ENCODE measurements around the gene SNTG2. TPM values are rescaled to one million over a fixed set of nuclear protein-coding genes. Genes with fewer than 3 reads are reported as not detected.
"Not testable (repeated sequence)": the region's sequence is repeated elsewhere in the genome, so short reads cannot be mapped to it uniquely, and the experiment has no call there.

Gene SNTG2
- total RNA-seq: 0.38 TPM in 1 of 2 replicates, not detected in the other

DNA sequence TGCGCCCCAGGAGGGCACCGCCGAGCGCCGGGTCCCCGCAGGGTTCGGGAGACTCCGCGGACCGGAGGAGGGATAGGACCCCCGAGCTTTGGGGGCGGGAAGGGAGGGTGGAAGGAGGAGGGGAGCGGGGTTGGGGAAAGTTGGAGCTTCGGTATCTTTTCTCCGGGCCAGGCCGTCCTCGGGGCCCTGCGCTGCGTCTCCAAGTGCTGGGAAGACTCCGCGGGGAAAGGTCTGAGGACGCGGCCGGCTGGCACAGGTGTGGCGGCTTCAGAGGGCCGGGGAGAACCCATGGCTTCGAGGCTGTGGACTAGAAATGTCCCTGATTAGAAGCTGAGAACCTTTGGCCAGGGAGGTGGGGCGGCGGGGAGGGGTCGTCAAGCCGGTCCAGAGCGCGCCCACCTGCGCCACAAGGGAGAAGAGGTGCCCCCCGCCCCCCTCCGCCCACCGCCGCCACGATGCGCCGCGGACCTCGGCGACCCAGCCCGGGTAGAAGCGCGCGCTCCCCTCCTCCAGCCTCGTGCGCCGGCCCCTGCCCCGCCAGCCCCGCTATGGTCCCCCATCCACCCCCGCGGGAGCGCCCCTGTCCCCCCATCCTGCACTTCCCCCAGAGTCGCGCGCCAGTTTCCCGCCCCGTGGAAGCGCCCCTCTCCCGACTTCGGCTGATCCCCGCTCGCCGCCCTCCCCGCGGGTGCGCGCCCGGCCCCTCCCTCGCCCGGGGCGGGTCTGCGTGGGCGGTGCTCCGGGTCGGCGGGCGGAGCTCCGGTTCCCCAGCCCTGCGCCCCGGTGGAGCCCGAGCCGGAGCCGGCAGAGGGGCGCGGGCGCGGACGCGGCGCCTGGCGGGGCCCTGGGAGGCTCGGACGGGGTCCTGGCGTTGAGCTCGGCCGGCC lies at the start of gene SNTG2:
SNTG2 (plus strand) TSS at position 770 of the 887 bp plus-strand sequence. CDS start 148 bp downstream, outside the sequence.
- DNase-seq (ENCODE audit: low read depth in 2 of 2): peak in 1 of 2 donors; percentile 8

- no peak for DNase-seq (ENCODE audit: low read depth in 2 of 2)
Observed at GRCh38 chr2:902584-902983, 48.1 kb upstream of the SNTG2 start.

DNA sequence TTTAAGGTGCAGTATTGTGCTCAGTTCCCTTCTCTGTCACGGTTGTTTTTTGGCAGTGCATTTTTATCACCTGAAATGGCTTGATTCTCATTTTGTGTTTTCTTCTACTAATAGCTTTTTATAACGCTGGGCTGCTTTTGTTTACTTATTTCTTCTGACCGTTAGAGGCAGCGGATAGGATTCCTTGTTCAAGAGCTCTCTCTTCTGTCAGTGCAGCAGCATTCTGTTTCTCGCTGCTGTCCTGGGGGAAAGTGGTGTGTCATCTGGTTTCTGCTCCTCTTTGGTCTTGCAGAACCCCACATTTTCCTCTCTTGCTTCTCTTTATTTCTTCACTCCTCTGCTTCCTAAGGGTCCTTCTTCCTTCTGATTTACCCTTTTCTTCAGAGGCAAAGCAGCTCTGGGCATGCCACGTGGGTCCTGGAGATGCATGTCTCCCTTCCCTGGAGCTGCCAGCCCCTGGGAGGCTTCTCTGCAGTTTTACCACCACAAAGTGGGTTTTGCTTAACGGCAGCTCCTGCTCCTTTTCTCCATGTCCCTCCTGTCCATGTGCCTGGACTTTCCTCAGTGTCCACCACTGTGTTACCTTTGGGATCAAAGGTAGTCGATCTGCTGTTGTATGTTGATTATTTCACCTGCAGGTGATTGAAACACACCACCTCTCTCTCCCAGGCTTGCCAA lies 47.3 kb upstream of the SNTG2 start:
- DNase-seq (ENCODE audit: low read depth in 2 of 2): no peak

GRCh38 chr2:904246-905024 lies 46.2 kb upstream of the SNTG2 start:
- no peak for DNase-seq (ENCODE audit: low read depth in 2 of 2)

- no peak for DNase-seq (ENCODE audit: low read depth in 2 of 2)
Observed at GRCh38 chr2:905091-905832, 45.4 kb upstream of the SNTG2 start.

DNA sequence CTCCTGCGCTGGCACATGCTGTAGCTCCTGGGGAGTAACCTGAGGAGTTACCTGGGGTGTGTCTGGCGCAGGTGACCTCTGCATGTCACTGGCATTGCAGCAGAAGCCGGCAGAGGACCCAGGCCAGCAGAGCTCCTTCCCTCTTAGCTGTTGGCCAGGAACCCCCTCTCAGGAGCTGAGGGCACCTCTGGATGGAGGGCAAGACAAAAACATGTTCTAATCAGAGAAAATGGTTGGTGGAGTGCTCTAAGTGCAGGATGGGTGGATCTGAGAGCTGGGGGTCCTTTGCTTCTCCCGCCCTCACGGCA lies 44.9 kb upstream of the SNTG2 start:
- no peak for DNase-seq (ENCODE audit: low read depth in 2 of 2)

DNA sequence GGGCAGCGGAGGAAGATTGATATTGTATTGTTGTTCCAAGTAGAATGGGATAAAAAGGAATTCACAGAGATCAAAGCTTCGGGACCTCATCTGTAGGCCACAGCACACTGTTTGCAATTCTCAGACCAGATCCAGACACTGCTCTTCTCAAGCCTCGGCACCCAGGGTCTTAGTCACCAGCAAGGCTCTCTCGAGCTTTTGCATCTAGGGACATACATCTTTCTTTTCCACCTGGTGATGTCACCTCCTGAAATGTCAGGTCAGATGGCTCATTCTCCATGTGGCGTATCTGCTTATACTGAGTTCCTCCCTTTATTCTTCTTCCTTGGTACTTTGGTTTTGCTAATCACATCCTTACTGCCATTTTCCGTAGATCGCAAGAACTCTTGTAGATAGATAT lies 42.9 kb upstream of the SNTG2 start:
- DNase-seq (ENCODE audit: low read depth in 2 of 2): no peak

DNA sequence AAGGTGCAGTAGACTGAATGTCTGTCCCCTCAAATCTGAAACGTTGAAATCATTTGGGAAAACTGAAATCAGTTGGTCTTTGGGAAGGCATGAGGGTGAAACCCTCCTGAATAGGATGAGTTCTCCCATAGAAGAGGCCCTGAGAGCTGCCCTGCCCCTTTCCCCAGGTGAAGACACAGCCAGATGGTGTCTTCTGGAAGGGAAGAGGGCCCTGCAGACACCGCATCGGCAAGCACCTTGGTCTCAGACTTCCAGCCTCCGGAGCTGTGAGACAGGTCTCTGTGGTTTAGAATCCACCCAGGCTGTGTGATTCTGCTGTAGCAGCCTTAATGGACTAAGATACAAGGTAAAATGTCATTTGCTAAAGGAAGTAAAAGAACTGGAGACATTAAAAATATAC lies 42.1 kb upstream of the SNTG2 start:
- DNase-seq (ENCODE audit: low read depth in 2 of 2): no peak

DNA sequence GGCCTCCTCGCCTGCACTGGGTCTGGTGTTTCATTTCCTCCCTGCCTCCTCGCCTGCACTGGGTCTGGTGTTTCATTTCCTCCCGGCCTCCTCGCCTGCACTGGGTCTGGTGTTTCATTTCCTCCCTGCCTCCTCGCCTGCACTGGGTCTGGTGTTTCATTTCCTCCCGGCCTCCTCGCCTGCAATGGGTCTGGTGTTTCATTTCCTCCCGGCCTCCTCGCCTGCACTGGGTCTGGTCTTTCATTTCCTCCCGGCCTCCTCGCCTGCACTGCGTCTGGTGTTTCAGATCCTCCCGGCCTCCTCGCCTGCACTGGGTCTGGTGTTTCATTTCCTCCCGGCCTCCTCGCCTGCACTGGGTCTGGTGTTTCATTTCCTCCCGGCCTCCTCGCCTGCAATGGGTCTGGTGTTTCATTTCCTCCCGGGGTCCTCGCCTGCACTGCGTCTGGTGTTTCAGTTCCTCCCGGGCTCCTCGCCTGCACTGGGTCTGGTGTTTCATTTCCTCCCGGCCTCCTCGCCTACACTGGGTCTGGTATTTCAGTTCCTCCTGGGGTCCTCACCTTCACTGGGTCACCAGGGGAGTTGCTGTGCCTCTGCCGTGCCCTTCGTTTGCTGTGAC lies 40.8 kb upstream of the SNTG2 start:
- DNase-seq (ENCODE audit: low read depth in 2 of 2): not testable (repeated sequence)

DNA sequence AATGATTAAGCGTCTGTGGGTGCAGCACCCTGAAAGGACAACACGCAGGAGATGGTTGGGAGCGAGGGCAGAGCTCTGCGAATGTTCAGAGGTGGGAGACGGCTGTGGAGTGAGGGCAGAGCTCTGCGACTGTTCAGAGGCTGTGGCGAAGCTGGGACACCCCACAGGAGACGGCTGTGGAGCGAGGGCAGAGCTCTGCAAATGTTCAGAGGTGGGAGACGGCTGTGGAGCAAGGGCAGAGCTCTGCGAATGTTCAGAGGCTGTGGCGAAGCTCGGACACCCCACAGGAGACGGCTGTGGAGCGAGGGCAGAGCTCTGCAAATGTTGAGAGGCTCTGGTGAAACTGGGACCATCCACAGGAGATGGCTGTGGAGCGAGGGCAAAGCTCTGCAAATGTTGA lies 40.0 kb upstream of the SNTG2 start:
- DNase-seq (ENCODE audit: low read depth in 2 of 2): no peak

DNA sequence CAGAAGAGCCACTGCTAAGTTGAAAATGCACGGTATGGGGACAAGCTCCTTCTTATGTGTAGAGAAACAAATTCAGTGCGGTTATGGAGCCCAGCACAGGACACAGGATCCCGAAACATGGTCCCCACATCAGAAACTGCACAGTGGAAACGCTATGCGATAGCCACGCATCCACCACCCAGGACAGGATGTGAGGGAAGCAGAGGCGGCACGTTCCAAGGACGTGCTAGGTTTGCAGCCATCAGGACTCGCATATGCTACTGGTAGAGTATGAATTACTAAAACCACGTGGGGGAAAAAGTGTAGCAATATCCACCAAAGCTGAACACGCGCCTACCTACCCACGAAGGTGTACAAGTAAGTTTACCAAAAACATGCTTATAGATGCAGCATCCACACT lies 34.7 kb upstream of the SNTG2 start:
- no peak for DNase-seq (ENCODE audit: low read depth in 2 of 2)

DNA sequence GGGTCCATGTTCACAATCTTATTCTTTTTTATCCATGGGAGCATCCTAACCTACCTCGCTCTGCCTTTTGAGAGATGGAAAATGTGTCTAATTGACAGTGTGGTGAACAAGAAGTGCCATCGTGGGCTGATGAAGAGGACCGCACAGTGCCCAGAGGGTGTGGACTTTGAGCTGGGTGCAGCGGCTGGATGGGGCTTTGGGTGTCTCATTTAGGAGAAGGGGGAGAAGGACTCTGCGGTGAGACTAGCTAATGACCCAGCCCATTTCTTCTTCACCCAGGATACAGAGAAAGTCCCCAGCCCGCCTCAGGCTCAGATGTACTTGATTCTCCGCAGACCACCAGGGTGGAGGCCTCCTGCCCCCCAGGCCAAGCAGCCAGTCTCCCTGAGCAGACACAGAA lies 33.7 kb upstream of the SNTG2 start:
- no peak for DNase-seq (ENCODE audit: low read depth in 2 of 2)

DNA sequence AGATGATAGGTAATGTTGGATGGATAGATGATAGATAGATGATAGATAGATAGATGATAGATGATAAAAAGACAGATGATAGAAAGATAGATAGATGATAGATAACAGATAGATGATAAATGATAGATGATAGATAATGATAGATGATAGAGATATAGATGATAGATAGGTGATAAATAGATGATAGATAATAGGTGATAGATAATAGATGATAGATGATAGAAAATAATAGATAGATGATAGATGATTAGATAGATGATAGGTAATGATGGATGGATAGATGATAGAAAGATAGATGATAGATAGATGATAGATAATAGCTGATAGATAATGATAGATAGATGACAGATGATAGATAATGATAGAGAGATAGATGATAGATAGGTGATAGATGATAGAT lies 31.0 kb upstream of the SNTG2 start:
- DNase-seq (ENCODE audit: low read depth in 2 of 2): no peak

DNA sequence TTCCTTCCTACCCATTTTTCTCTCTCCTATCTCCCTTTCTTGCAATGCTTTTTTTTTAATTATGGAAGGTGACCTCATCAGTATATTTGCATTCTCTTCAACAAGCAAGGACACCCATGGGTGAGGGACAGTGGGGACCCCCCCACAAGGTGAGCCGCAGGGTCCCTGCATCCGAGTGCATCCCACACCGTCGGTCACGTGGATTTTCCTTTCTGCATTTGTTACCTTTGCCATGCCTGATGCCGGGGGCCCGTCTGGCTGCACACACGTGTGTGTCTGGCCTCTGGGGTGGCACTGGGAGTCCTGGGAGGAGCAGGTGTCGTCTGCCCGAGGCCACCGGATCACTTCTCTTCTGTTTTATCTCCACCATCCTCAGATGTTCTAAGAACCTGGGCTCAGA lies 30.1 kb upstream of the SNTG2 start:
- DNase-seq (ENCODE audit: low read depth in 2 of 2): no peak

- DNase-seq (ENCODE audit: low read depth in 2 of 2): no peak
Observed at GRCh38 chr2:920999-921398, 29.6 kb upstream of the SNTG2 start.

DNA sequence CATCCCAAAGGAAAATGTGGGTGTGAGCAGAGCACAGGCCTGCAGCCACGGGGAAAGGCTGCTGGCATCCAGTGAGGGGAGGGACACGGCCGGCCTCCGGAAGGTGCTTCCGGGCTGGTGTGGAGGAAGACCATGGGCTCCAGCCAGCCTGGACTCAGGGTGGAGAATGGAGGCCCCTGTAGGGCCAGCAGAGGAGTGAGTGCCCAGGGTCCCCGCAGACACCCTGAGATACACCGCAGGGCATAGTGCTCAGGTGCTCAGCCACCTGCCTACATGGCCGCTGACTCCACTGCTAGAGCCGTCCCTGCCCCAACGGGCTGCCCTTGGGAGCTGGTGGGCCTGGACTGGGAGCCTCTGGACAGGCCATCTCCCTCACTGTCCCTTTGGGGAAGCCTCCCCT lies 28.5 kb upstream of the SNTG2 start:
- DNase-seq (ENCODE audit: low read depth in 2 of 2): no peak

DNA sequence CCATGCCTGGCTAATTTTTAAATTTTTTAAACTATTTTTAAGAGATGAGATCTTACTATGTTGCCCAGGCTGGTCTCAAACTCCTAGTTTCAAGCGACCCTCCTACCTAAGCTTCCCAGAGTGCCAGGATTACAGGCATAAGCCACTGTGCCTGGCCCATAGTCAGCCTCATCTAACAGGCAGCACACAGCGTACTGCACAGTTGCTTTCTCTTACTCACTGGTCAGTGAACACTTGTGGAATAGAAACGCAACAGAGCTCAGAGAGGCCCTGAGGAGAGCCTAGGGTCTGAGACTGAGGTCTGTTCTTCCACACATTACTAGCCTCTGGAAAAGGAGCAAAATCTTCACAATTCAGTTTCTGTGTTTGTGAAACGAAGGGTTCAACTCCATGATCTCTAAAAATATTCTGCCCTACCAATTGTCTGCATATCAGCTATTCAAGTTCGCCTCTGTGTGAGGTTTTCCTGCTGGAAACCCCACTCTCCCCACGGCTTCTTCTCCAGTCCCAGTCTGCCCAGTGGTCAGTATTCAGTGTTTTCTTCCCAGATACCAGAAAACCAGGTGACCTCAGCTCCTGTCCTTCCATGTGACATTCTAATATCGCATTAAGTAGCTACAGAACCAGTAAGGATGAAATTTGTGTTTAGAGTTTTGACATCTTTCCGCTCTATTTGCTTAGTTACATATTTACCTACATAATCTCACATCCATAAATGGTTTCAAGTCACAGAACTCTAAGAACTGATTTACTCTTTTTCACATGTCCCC lies 26.6 kb upstream of the SNTG2 start:
- DNase-seq (ENCODE audit: low read depth in 2 of 2): no peak

- no peak for DNase-seq (ENCODE audit: low read depth in 2 of 2)
Observed at GRCh38 chr2:924701-925100, 25.9 kb upstream of the SNTG2 start.

DNA sequence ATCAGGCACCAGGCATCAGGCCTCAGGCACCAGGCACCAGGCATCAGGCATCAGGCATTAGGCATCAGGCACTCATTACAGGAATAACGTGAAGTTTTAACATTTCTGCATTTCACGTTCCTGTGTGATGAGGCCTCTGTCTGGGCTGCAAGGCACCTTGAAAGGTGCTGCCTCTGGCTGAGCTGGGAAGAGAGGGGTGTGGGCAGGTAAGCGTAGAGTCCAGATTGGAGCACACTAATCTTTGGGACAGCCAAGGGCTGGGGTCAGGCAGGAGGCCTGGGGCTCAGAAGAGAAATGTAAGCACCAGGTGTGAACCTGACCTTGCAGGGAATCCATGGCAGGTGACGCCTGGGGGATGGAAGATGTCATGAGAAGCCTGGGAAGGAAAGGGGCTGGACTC lies 25.3 kb upstream of the SNTG2 start:
- DNase-seq (ENCODE audit: low read depth in 2 of 2): no peak

GRCh38 chr2:925711-926110 lies 24.9 kb upstream of the SNTG2 start:
- no peak for DNase-seq (ENCODE audit: low read depth in 2 of 2)
